ENCODE results near the gene TRIM49B. TPM values are rescaled to one million over a fixed set of nuclear protein-coding genes. Genes with fewer than 3 reads are reported as not detected.
"Not testable (repeated sequence)": the region's sequence is repeated elsewhere in the genome, so short reads cannot be mapped to it uniquely, and the experiment has no call there.

Gene TRIM49B
- total RNA-seq (2021; fragmentation: NEBNext Ultra II Directional; extraction: Animal tissue kit (Norgen Biotek cat#: 25700)) (not detected in 2 replicates), polyA plus RNA-seq (2011; rRNA removed) (not detected in 2 replicates), polyA minus RNA-seq (2011; rRNA and poly(A)+ RNA removed) (not detected in 2 replicates)
- not detected for polyA plus RNA-seq (2011; cell fraction: cytosol; rRNA removed)
- not detected for polyA plus RNA-seq (2011; cell fraction: nucleus; rRNA removed)
- not detected in 4 replicates for polyA plus RNA-seq (2012, experiment 1 of 2)
- polyA plus RNA-seq (2012, experiment 2 of 2) = not detected
- polyA plus RNA-seq (2013, experiment 1 of 2) = not detected
- not detected for polyA plus RNA-seq (2013, experiment 2 of 2)
- polyA minus RNA-seq (2011; cell fraction: cytosol; rRNA and poly(A)+ RNA removed) = not detected
- not detected for polyA minus RNA-seq (2011; cell fraction: nucleus; rRNA and poly(A)+ RNA removed)
- long read RNA-seq, experiment 1 = 0 reads
- long read RNA-seq, experiment 2 = 0 reads

GRCh38 chr11:49028523-49028922 lies at the start of gene TRIM49B:
TSS of gene TRIM49B (plus strand) at chr11:49028823. CDS start at chr11:49031600, 2,777 bp downstream.
- H2BK15ac ChIP-seq (ENCODE audit: low read length); H3K27me3 ChIP-seq (replicated peaks in 1 of 4; ENCODE audit: control insufficient read depth in 3 of 4, extremely low read depth in 1 of 4, insufficient read depth in 3 of 4, low read length in 3 of 4); CTCF ChIA-PET (ENCODE audit: partially characterized antibody); H3K79me2 ChIP-seq (ENCODE audit: control insufficient read depth in 1 of 2, insufficient read depth in 2 of 2, low read length in 2 of 2); H3K4me1 ChIP-seq (replicated peaks in 1 of 4; ENCODE audit: control insufficient read depth in 3 of 4, insufficient read depth in 4 of 4, low read length in 3 of 4); H3K4me2 ChIP-seq (ENCODE audit: insufficient read depth in 1 of 2, low read depth in 2 of 2, low read length in 2 of 2); FAIRE-seq; H3K23ac ChIP-seq (ENCODE audit: insufficient read length); H2BK5ac ChIP-seq (ENCODE audit: low read depth, low read length); H2BK20ac ChIP-seq (ENCODE audit: low read length); H2BK120ac ChIP-seq (replicated peaks; ENCODE audit: low read depth, low read length); H3K27ac ChIP-seq (ENCODE audit: low read depth, low read length); H3K14ac ChIP-seq (ENCODE audit: insufficient read length); H4K8ac ChIP-seq (ENCODE audit: extremely low read depth, insufficient read depth, low read length); H4K20me1 ChIP-seq (replicated peaks in 1 of 2; ENCODE audit: control insufficient read depth in 1 of 2, insufficient read depth in 2 of 2, low read length in 2 of 2); H3K9ac ChIP-seq (replicated peaks in 1 of 4; ENCODE audit: extremely low read depth in 1 of 4, low read depth in 3 of 4, low read length in 3 of 4); H4K5ac ChIP-seq (ENCODE audit: insufficient read length, low read depth, low read length); H2AFZ ChIP-seq (ENCODE audit: low read length); H3K79me1 ChIP-seq (ENCODE audit: low read depth, low read length); H3K4ac ChIP-seq (replicated peaks; ENCODE audit: insufficient read length, low read depth, low read length); POLR2A ChIA-PET (ENCODE audit: partially characterized antibody); H3K18ac ChIP-seq (ENCODE audit: extremely low read depth, low read length); H3K4me3 ChIP-seq (ENCODE audit: extremely low read depth in 1 of 4, insufficient read depth in 2 of 4, low read depth in 3 of 4, low read length in 4 of 4); H4K91ac ChIP-seq (replicated peaks; ENCODE audit: insufficient read length, low read length); DNase-seq (ENCODE audit: low read depth in 1 of 2, low spot score in 2 of 2); H3K36me3 ChIP-seq (ENCODE audit: control insufficient read depth in 2 of 4, insufficient read depth in 4 of 4, low read length in 3 of 4); H3K56ac ChIP-seq (replicated peaks; ENCODE audit: insufficient read length, low read depth, low read length); H3K23me2 ChIP-seq (ENCODE audit: low read depth, low read length); H2AK5ac ChIP-seq (ENCODE audit: low read depth, low read length); H2BK12ac ChIP-seq (ENCODE audit: low read depth, low read length): not testable (repeated sequence)
- 36% methylated on average over 2 of the region's 2 CpGs; no CpG with 5 or more reads in 1 of the 2 experiments for WGBS, 2 experiments (ENCODE audit: extremely low coverage in 1 of 2, insufficient coverage in 1 of 2, insufficient read length in 1 of 2, insufficient replicate concordance in 2 of 2, low coverage in 1 of 2, low lambda C conversion rate in 2 of 2, missing lambda C conversion rate in 1 of 2)
- peaks cover 5 to 24% of the 10 kb centered on the region in 2 experiments; a peak in 2 of 4 replicates for H3K9me3 ChIP-seq (ENCODE audit: insufficient read depth in 2 of 2, low read depth in 1 of 2, low read length in 1 of 2)

- H3K23ac ChIP-seq (ENCODE audit: insufficient read length); DNase-seq (ENCODE audit: low read depth in 1 of 2, low spot score in 2 of 2); H3K4me2 ChIP-seq (ENCODE audit: insufficient read depth in 1 of 2, low read depth in 2 of 2, low read length in 2 of 2); CTCF ChIA-PET (ENCODE audit: partially characterized antibody); H2BK20ac ChIP-seq (ENCODE audit: low read length); H4K20me1 ChIP-seq (replicated peaks in 1 of 2; ENCODE audit: control insufficient read depth in 1 of 2, insufficient read depth in 2 of 2, low read length in 2 of 2); H2BK12ac ChIP-seq (ENCODE audit: low read depth, low read length); H3K27me3 ChIP-seq (replicated peaks in 1 of 4; ENCODE audit: control insufficient read depth in 3 of 4, extremely low read depth in 1 of 4, insufficient read depth in 3 of 4, low read length in 3 of 4); H3K18ac ChIP-seq (ENCODE audit: extremely low read depth, low read length); H3K14ac ChIP-seq (ENCODE audit: insufficient read length); H2BK15ac ChIP-seq (ENCODE audit: low read length); H2AFZ ChIP-seq (ENCODE audit: low read length); POLR2A ChIA-PET (ENCODE audit: partially characterized antibody); H3K27ac ChIP-seq (ENCODE audit: low read depth, low read length); H3K79me1 ChIP-seq (ENCODE audit: low read depth, low read length); H3K36me3 ChIP-seq (ENCODE audit: control insufficient read depth in 2 of 4, insufficient read depth in 4 of 4, low read length in 3 of 4); H4K91ac ChIP-seq (replicated peaks; ENCODE audit: insufficient read length, low read length); H2AK5ac ChIP-seq (ENCODE audit: low read depth, low read length); H2BK120ac ChIP-seq (replicated peaks; ENCODE audit: low read depth, low read length); H3K4me1 ChIP-seq (replicated peaks in 1 of 4; ENCODE audit: control insufficient read depth in 3 of 4, insufficient read depth in 4 of 4, low read length in 3 of 4); H3K79me2 ChIP-seq (ENCODE audit: control insufficient read depth in 1 of 2, insufficient read depth in 2 of 2, low read length in 2 of 2); H3K4ac ChIP-seq (replicated peaks; ENCODE audit: insufficient read length, low read depth, low read length); H2BK5ac ChIP-seq (ENCODE audit: low read depth, low read length); H3K56ac ChIP-seq (replicated peaks; ENCODE audit: insufficient read length, low read depth, low read length); H4K8ac ChIP-seq (ENCODE audit: extremely low read depth, insufficient read depth, low read length); FAIRE-seq; H4K5ac ChIP-seq (ENCODE audit: insufficient read length, low read depth, low read length); H3K23me2 ChIP-seq (ENCODE audit: low read depth, low read length); H3K9ac ChIP-seq (replicated peaks in 1 of 4; ENCODE audit: extremely low read depth in 1 of 4, low read depth in 3 of 4, low read length in 3 of 4); H3K4me3 ChIP-seq (ENCODE audit: extremely low read depth in 1 of 4, insufficient read depth in 2 of 4, low read depth in 3 of 4, low read length in 4 of 4): not testable (repeated sequence)
- H3K9me3 ChIP-seq (ENCODE audit: insufficient read depth in 2 of 2, low read depth in 1 of 2, low read length in 1 of 2) = peaks cover 13 to 14% of the 10 kb centered on the region in 2 experiments; a peak in 3 of 4 replicates
Measured at GRCh38 chr11:48983785-48984184, 44.8 kb upstream of the TRIM49B start, which contains the start of gene TRIM51G. TSS of gene TRIM51G (minus strand) at chr11:48983885. CDS start at chr11:48981695, 2,190 bp downstream.
